ENCODE data around the gene DBH. TPM values are rescaled to one million over a fixed set of nuclear protein-coding genes. Genes with fewer than 3 reads are reported as not detected.

Gene DBH
- total RNA-seq, 1 donor from 2014 or later = not detected

DNA sequence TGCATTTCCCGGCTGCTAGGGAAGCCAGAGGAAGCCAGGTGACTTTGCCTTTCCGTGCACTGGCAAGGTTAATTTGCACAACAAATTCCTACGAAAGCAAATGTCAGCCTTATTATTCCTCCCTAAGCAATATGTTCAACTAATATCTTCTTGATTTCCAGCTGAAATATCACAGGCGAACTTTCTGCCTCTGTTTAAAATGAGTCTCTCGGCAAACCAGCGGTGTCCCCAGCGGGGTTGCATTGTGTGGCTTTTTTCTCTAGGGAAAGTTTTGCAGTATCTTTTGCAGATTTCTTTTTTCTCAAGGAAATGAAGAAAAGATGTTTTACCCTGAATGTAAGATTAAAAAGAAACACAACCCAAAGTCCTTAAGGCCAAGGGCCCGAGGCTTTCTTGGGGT lies 1.9 kb downstream of the DBH start:
- DNase-seq (ENCODE audit: low read depth) = no peak
- no peak overlapping the region for H3K4me3 ChIP-seq (ENCODE audit: low read depth, low read length)
- TF ChIP-seq, protein P1, sequence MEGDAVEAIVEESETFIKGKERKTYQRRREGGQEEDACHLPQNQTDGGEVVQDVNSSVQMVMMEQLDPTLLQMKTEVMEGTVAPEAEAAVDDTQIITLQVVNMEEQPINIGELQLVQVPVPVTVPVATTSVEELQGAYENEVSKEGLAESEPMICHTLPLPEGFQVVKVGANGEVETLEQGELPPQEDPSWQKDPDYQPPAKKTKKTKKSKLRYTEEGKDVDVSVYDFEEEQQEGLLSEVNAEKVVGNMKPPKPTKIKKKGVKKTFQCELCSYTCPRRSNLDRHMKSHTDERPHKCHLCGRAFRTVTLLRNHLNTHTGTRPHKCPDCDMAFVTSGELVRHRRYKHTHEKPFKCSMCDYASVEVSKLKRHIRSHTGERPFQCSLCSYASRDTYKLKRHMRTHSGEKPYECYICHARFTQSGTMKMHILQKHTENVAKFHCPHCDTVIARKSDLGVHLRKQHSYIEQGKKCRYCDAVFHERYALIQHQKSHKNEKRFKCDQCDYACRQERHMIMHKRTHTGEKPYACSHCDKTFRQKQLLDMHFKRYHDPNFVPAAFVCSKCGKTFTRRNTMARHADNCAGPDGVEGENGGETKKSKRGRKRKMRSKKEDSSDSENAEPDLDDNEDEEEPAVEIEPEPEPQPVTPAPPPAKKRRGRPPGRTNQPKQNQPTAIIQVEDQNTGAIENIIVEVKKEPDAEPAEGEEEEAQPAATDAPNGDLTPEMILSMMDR (conservative IDR thresholded peaks at IDR 0.05; ENCODE audit: low read depth, low read length) = no peak

DNA sequence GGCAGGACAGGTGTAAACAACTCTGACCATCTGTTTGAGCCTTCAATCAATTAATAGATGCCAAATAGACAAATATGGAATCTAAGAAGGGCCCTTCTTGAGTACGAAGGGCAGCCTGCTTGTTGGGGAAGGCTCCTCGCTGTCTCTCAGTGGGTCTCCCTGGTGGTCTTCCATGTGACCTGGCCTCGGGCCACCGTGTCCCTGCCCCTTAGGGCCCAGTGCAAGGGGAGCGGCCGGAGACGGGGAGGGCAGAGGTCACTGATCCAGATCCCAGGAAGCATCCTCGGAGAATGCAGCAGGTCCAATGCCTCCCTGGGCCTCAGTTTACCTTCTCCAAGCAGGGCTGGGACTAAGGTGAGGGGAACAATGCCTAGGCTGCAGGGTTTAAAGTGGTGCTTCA lies 2.5 kb downstream of the DBH start:
- DNase-seq (ENCODE audit: low read depth) = no peak
- H3K4me3 ChIP-seq (ENCODE audit: low read depth, low read length) = no peak overlapping the region
- TF ChIP-seq, protein P1 (conservative IDR thresholded peaks at IDR 0.05; ENCODE audit: low read depth, low read length) = no peak

DNA sequence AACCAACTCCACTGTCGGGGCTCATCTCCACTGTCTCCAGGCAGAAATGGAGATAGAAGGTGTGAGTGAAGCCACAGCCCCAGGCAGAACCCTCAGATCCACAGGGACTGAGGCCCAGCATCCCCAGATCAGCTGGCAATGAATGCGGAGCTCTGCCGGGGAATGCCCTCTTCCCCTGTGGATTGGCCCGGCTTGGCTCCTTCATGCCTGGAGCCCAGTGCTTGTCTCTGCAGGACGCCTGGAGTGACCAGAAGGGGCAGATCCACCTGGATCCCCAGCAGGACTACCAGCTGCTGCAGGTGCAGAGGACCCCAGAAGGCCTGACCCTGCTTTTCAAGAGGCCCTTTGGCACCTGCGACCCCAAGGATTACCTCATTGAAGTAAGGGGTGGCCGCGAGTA lies 3.5 kb downstream of the DBH start:
- H3K4me3 ChIP-seq (ENCODE audit: low read depth, low read length) = no peak overlapping the region
- DNase-seq (ENCODE audit: low read depth) = no peak
- TF ChIP-seq, protein P1 (conservative IDR thresholded peaks at IDR 0.05; ENCODE audit: low read depth, low read length) = no peak

DNA sequence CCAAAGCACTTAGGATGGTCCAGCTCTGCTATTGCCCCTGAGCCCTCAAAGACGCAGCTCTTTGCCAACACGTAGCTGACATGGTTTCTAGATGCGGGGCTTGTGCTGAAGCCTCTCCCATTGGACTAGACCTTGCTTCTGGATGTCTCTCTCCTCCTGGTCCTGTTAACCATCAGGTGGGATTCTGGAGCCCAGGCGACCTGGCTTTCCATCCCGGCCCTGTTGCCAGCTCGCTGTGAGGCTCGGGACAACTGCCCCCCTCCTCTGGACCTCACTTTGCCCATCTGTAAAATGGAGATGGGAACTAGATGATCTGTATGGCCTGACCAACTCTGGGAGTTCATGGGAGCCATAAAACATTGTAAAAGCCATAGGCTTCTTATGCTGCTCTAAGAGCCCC lies 4.0 kb downstream of the DBH start:
- no peak overlapping the region for H3K4me3 ChIP-seq (ENCODE audit: low read depth, low read length)
- TF ChIP-seq, protein P1 (conservative IDR thresholded peaks at IDR 0.05; ENCODE audit: low read depth, low read length) = no peak
- no peak for DNase-seq (ENCODE audit: low read depth)

DNA sequence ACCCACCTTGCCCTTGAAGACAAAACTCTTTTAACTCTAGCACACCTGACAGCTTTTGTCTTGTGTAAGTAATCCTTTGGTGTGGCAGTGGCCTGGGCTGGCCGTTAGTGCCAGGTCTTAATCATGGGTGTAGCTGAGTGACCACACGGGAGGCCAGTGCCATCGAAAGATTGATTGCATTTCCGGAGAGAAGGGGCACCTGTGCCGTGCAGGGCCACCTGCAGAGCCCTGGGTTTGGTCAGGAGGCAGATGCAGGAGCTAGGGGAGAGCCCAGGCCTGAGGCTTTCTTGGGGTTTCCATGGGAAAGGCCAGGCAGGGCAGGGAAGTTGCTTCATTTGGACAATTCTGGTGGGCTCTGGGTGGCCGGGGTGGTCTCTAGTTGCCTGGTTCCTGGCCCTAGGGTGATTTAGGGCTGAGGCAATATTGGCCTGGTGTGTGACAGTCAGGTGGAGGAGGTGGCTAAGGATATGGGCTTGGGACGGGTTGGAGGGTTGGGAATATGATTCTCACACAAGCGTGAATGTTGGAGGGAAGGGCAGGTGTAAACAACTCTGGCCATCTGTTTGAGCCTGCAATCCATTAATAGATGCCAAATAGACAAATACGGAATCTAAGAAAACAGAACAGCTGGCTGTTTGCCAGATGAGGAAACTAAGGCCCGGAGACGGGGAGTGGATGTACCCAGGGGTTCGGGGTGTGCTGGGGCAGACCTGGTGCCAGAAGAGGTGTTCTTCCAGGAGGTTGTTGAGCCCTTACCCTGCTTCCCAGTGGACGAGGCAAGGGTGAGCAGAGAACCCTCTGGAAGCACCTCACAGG lies 4.6 kb downstream of the DBH start:
- TF ChIP-seq, protein P1 (conservative IDR thresholded peaks at IDR 0.05; ENCODE audit: low read depth, low read length) = no peak
- no peak for DNase-seq (ENCODE audit: low read depth)
- no peak overlapping the region for H3K4me3 ChIP-seq (ENCODE audit: low read depth, low read length)

DNA sequence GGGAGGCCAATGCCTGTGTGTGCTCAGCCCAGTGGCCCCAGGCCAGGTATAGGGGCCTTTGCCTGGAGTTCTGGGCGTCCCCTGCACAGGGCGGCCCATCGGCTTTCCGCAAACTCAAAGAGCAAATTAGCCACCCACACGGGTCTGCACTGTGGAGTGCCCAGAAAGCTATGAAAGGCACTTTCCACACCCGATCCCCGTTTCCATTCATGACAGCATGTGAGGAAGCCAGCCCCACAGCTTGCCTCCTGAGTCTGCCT lies 5.2 kb downstream of the DBH start:
- no peak overlapping the region for H3K4me3 ChIP-seq (ENCODE audit: low read depth, low read length)
- DNase-seq (ENCODE audit: low read depth) = no peak
- TF ChIP-seq, protein P1 (conservative IDR thresholded peaks at IDR 0.05; ENCODE audit: low read depth, low read length) = no peak
